Kidney epithelial cell (primary cell): Measurements from ENCODE around the gene LIMK1. TPM values are rescaled to one million over a fixed set of nuclear protein-coding genes. Genes with fewer than 3 reads are reported as not detected.

ENCODE experiments used
- DNase-seq: peaks from one replicate; pipeline ENCODE4 v3.0.0-alpha.2; 2010; ENCODE audit warnings: low read depth
- H3K27me3 ChIP-seq: 2 replicates; pipeline ENCODE4 v1.6.0; 2011; ENCODE audit warnings: low read length; ENCODE audit not compliant: control insufficient read depth, insufficient read depth
- H3K36me3 ChIP-seq: 2 replicates; pipeline ENCODE4 v1.5.1; 2011; ENCODE audit warnings: low read length; ENCODE audit not compliant: control insufficient read depth, insufficient read depth
- H3K4me3 ChIP-seq: 2 replicates; pipeline ENCODE4 v1.5.1; 2011; ENCODE audit warnings: low read depth, mild to moderate bottlenecking, control low read depth, low read length
- total RNA-seq: library from RNA; depleted of rRNA; stranded (reverse); fragments of >200 nt; gene quantifications from 2 replicates; pipeline ENCODE4 v1.2.3, GENCODE V29; 2015
- TF ChIP-seq, protein P1 (sequence below): IDR thresholded peaks from 2 replicates; pipeline ENCODE4 v1.5.1; 2011; ENCODE audit warnings: mild to moderate bottlenecking, moderate library complexity, low read length, control low read depth, inconsistent platforms; ENCODE audit not compliant: insufficient read depth, poor library complexity, severe bottlenecking

LIMK1 gene
- total RNA-seq, 1 donor from 2014 or later, result 61.1 TPM

DNA sequence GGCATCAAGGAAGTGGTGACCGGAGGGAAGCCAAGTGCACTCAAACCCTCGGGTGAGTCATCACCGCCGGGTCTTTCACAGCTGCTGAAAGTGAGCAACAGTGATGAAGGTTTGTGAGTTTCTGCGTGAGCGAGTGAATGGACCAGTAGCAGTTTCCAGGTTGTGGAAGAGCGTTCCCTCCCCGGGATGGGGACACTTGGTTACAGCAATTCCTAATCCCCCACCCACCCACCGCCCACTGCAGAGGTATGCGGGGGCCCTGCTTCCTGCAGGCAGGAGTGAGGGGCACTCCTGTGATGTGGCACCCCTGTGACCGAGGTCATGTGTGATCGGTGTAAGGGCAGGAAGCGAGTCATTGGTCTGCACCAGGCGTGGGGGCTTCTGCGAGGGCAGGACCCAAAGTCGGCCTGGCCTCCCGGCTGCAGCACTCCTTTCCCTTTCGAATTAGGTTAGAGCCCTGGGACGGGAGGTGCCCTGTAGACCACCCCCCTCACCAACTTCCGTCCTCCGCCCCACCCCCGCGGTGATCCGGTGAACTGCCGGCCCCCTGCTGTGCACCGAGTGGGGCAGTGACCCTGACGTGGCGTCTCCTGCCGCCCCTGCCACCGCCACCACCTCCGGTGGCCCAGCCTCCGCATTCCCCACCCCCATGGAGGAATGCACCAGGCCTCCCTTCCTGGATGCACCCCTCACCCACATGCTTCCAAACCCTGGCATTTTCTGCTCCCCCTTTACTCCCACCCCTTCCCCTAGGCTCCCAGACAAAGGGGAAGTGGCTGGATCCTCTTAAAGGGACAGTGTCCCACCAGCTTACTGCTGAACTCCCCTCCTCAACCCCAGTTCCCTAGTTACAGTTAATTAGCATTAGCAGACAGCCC, 10.9 kb downstream of the LIMK1 start:
- Histone ChIP-seq H3K27me3 (no peaks in the 10 kb centered on the region), H3K36me3 (peaks cover 4% of the 10 kb centered on the region), H3K4me3 (peak overlapping the region; percentile 0)
- peak; percentile 85 for DNase-seq
- TF ChIP-seq, protein P1, sequence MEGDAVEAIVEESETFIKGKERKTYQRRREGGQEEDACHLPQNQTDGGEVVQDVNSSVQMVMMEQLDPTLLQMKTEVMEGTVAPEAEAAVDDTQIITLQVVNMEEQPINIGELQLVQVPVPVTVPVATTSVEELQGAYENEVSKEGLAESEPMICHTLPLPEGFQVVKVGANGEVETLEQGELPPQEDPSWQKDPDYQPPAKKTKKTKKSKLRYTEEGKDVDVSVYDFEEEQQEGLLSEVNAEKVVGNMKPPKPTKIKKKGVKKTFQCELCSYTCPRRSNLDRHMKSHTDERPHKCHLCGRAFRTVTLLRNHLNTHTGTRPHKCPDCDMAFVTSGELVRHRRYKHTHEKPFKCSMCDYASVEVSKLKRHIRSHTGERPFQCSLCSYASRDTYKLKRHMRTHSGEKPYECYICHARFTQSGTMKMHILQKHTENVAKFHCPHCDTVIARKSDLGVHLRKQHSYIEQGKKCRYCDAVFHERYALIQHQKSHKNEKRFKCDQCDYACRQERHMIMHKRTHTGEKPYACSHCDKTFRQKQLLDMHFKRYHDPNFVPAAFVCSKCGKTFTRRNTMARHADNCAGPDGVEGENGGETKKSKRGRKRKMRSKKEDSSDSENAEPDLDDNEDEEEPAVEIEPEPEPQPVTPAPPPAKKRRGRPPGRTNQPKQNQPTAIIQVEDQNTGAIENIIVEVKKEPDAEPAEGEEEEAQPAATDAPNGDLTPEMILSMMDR, result no peak

DNA sequence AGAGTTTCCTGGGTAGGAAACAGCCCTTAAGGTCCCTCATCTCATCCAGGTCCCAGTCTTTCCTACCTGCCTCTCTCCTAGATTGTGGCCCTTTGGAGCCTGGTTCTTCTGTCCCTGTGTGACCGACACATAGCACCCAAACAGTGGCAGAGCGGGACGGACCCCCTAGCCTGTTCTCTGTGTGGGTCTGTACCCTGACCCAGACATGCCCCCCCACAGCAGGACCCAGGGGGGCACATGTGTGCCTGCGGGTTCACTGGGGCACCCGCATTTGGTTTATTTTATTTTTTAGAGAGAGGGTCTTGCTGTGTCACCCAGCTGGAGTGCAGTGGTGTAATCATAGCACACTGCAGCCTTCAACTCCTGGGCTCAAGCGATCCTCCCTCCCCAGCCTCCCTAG, 11.5 kb downstream of the LIMK1 start:
- TF ChIP-seq, protein P1, result no peak
- Histone ChIP-seq H3K4me3 (no peak overlapping the region), H3K27me3 (no peaks in the 10 kb centered on the region), H3K36me3 (peaks cover 4% of the 10 kb centered on the region)
- no peak for DNase-seq

DNA sequence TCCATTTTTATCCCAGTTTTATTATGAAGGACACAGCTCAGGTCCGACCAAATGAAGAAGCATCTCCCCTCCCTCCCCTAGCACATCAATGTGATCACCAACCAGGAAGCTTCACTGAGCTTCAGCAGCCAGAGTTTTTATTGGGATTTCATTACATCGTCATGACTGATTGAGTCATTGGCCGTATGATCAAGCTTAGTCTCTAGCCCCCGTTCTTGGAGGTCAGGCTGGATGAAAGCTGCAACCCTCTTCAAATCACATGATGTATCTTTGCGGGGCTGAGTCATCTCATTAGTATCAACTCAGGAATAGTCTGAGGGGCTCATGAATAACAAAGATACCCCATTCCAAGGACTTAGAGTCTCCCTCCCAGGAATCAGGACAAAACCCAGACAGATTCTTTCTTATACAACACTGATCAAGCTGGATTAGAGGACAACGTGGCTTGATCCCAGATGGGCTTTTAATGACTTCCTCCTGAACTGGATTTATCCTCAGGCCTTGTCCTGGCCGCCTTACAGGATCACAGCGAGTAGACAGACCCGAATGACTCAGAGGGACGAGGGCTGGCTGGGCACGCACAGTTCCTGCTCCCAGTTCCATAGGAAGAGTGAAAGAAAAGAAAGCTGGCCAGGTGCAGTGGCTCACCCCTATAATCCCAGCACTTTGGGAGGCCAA, 14.5 kb downstream of the LIMK1 start:
- TF ChIP-seq, protein P1, result no peak
- DNase-seq, result peak; percentile 75
- Histone ChIP-seq H3K27me3 (no peaks in the 10 kb centered on the region), H3K36me3 (peaks cover 4% of the 10 kb centered on the region), H3K4me3 (no peak overlapping the region)

DNA sequence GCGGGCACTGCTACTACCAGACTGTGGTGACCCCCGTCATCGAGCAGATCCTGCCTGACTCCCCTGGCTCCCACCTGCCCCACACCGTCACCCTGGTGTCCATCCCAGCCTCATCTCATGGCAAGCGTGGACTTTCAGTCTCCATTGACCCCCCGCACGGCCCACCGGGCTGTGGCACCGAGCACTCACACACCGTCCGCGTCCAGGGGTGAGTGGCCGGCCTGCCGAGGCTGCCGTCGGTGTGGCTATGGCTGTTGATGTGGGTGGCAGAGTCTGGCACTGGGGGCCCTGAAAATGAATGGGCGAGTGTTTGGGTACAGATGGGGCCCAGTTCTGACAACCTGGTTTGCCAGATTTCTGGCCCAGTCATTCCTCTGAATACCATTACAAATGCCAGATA, 15.4 kb downstream of the LIMK1 start:
- H3K36me3 ChIP-seq, result peaks cover 4% of the 10 kb centered on the region
- TF ChIP-seq, protein P1, result no peak
- H3K27me3 ChIP-seq, result no peaks in the 10 kb centered on the region
- DNase-seq, result no peak
- no peak overlapping the region for H3K4me3 ChIP-seq

DNA sequence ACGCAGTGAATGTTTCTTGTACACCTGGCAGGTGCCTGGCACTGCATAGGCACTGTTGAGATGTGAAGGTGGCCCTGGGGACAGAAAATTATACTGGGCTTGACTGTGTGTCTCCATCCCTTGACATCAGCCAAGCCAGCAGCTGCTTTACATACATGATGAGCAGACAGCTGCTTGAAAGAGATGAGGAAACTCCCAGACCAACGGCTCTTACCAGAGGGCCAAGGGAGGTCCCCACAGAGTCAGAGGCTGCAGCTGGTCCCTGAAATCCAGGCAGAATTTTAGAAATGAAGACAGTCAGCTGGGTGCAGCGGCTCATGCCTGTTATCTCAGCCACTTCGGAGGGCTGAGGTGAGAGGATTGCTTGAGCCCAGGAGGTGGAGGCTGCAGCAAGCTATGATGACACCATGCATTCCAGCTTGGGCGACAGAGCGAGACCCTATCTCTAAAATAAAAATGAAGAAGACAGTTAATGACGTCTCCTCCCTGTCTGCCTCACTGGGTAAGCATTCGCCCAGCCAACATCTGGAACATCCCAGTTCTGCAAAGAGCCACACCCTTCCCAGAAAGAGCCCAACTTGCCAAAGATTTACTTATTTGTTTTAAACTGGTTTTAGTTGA, 17.6 kb downstream of the LIMK1 start:
- no peak for DNase-seq
- TF ChIP-seq, protein P1, result no peak
- no peak overlapping the region for H3K4me3 ChIP-seq
- H3K36me3 ChIP-seq, result peaks cover 7% of the 10 kb centered on the region
- no peaks in the 10 kb centered on the region for H3K27me3 ChIP-seq
